ENCODE data around the gene AIPL1.
"Not testable (repeated sequence)": the region's sequence is repeated elsewhere in the genome, so short reads cannot be mapped to it uniquely, and the experiment has no call there.

Gene AIPL1

GRCh38 chr17:6435051-6435450 lies at the start of gene AIPL1:
Gene AIPL1 (minus strand): TSS chr17:6435121. CDS start chr17:6435104, 17 bp downstream.
- DNase-seq (ENCODE audit: low read depth, low spot score): no peak

- no peak for DNase-seq (ENCODE audit: low read depth, low spot score)
Measured at GRCh38 chr17:6483507-6483906, 48.6 kb upstream of the AIPL1 start.

- DNase-seq (ENCODE audit: low read depth, low spot score): not testable (repeated sequence)
Measured at GRCh38 chr17:6482796-6483195, 47.9 kb upstream of the AIPL1 start.

- no peak for DNase-seq (ENCODE audit: low read depth, low spot score)
Measured at GRCh38 chr17:6482105-6482455, 47.2 kb upstream of the AIPL1 start.

GRCh38 chr17:6480303-6480675 lies 45.4 kb upstream of the AIPL1 start:
- DNase-seq (ENCODE audit: low read depth, low spot score): no peak

GRCh38 chr17:6479622-6480302 lies 44.8 kb upstream of the AIPL1 start:
- DNase-seq (ENCODE audit: low read depth, low spot score): no peak

GRCh38 chr17:6478486-6478885 lies 43.6 kb upstream of the AIPL1 start:
- DNase-seq (ENCODE audit: low read depth, low spot score): no peak

- no peak for DNase-seq (ENCODE audit: low read depth, low spot score)
Measured at GRCh38 chr17:6477831-6478383, 43.0 kb upstream of the AIPL1 start.

GRCh38 chr17:6476810-6477179 lies 41.9 kb upstream of the AIPL1 start:
- DNase-seq (ENCODE audit: low read depth, low spot score): no peak

- no peak for DNase-seq (ENCODE audit: low read depth, low spot score)
Measured at GRCh38 chr17:6476076-6476809, 41.3 kb upstream of the AIPL1 start.

GRCh38 chr17:6475411-6475810 lies 40.5 kb upstream of the AIPL1 start:
- no peak for DNase-seq (ENCODE audit: low read depth, low spot score)

- no peak for DNase-seq (ENCODE audit: low read depth, low spot score)
Measured at GRCh38 chr17:6474906-6475305, 40.0 kb upstream of the AIPL1 start.

GRCh38 chr17:6474376-6474775 lies 39.5 kb upstream of the AIPL1 start:
- no peak for DNase-seq (ENCODE audit: low read depth, low spot score)

GRCh38 chr17:6473128-6473767 lies 38.3 kb upstream of the AIPL1 start:
- DNase-seq (ENCODE audit: low read depth, low spot score): peak; percentile 33

- no peak for DNase-seq (ENCODE audit: low read depth, low spot score)
Measured at GRCh38 chr17:6472517-6472916, 37.6 kb upstream of the AIPL1 start.

GRCh38 chr17:6471531-6472465 lies 36.9 kb upstream of the AIPL1 start:
- DNase-seq (ENCODE audit: low read depth, low spot score): no peak

GRCh38 chr17:6470751-6471521 lies 36.0 kb upstream of the AIPL1 start:
- no peak for DNase-seq (ENCODE audit: low read depth, low spot score)

GRCh38 chr17:6470146-6470718 lies 35.3 kb upstream of the AIPL1 start:
- no peak for DNase-seq (ENCODE audit: low read depth, low spot score)

- DNase-seq (ENCODE audit: low read depth, low spot score): no peak
Measured at GRCh38 chr17:6468051-6468790, 33.3 kb upstream of the AIPL1 start.

- DNase-seq (ENCODE audit: low read depth, low spot score): no peak
Measured at GRCh38 chr17:6467567-6467966, 32.6 kb upstream of the AIPL1 start.

Measured in brain pericyte (primary cell).